SK-N-MC (cell line): ENCODE data around the gene SMIM14.
"Not testable (repeated sequence)": the region's sequence is repeated elsewhere in the genome, so short reads cannot be mapped to it uniquely, and the experiment has no call there.

Source experiments
- DNase-seq: peaks from one replicate; pipeline ENCODE4 v3.0.0-alpha.2; 2011; ENCODE audit warnings: low read depth, low spot score
- H3K27ac ChIP-seq: fragments of 200-600 bp; sonication (generic); 2 replicates; pipeline ENCODE4 v1.5.1; 2016; ENCODE audit warnings: mixed run types
- H3K36me3 ChIP-seq: fragments of 200-600 bp; sonication (generic); 2 replicates; pipeline ENCODE4 v1.6.1; 2017; ENCODE audit warnings: antibody characterized with exemption, low read length, mixed read lengths; ENCODE audit not compliant: insufficient read depth
- H3K4me3 ChIP-seq: fragments of 200-600 bp; sonication (generic); 2 replicates; pipeline ENCODE4 v1.5.1; 2016
- H3K9ac ChIP-seq: fragments of 200-600 bp; sonication (generic); 2 replicates; pipeline ENCODE4 v1.8.0; 2017; ENCODE audit warnings: mixed run types, mixed read lengths; ENCODE audit not compliant: insufficient read length
- H3K9me3 ChIP-seq: fragments of 200-600 bp; sonication (generic); 2 replicates; pipeline ENCODE4 v1.6.1; 2017; ENCODE audit warnings: low read depth, mild to moderate bottlenecking, antibody characterized with exemption, low read length, moderate library complexity, mixed read lengths
- EZH2 ChIP-seq: fragments of 200-600 bp; sonication (generic); IDR thresholded peaks from one replicate; pipeline ENCODE4 v1.6.1; 2017; ENCODE audit warnings: antibody characterized with exemption
- FOXP2 ChIP-seq: optimal IDR thresholded peaks from 2 replicates; pipeline ENCODE3; 2011; ENCODE audit warnings: mild to moderate bottlenecking, moderate library complexity; ENCODE audit not compliant: insufficient read depth; ENCODE audit errors: extremely low read length, control extremely low read depth
- POLR2AphosphoS5 ChIP-seq: IDR thresholded peaks from 2 replicates; pipeline ENCODE4 v1.6.1; 2012; ENCODE audit warnings: mild to moderate bottlenecking, low read depth, low read length, borderline replicate concordance

Gene SMIM14

DNA sequence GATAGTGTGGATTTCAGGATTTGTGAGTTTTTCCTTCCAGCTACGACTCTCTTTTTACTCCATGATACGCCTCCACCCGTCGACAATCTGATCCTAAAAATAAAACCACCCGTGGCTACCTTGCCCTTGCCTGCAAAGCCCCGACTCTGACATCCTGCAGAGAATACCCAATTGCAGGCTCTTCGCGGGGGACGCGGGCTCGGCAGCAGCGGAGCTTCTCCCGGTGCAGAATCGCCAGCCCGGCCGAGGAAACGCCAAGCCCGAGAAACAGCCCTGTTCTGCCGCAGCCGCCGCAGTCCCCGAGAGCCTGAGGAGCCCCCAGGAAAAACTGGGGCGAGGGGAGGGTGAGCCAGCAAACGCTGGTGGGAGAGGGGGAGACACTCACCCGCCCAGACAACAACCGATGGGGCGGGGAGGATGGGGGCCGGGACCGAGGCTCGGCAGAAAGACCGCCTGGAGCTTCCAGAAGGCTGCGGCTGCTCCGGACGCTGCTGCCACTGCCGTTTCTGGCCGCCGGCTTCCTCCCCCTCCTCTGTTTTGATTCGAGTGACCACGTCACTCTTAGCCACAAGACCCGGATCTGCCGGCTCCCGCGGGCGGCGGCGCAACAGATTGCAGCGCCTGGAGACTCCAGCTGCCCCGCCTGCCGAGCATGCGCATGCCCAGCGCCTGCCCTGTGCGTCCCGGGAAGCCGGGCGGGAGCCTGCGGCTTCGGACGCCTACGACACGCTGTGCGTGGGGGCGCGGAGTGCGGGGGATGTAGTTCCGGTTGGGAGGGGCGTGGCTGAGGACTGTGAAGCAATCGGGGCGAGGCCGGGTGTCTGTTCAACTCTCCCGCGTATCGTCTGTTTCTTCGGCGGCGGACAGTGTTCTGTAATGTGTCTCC lies at the start of gene SMIM14:
TSS of gene SMIM14 (minus strand) at position 512 of the 886 bp plus-strand sequence. CDS start 33,720 bp downstream, outside the sequence.
- H3K27ac ChIP-seq = peak within 1 kb of the TSS; percentile 87
- DNase-seq = peak; percentile 78

DNA sequence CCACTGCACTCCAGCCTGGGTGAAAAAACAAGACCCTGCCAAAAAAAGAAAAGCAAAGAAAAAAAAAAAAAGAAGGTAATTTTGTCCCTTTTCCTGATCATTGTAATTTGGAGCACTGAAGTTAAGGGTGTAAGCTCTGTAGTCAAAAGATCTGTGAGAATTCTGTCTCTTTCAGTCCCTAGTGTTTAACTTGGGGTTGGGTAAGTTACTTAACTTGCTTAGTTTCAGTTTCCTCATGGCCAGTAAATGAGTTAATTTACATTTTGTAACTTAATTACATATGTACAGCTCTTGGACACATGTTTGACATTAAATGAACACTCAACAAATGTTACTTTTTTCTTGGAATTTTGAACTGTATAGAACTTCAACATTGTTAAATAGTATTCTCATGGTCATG lies 48.3 kb upstream of the SMIM14 start:
- Histone ChIP-seq H3K9me3 (no peaks in the 10 kb centered on the region), H3K36me3 (no peaks in the 10 kb centered on the region), H3K4me3 (no peak overlapping the region), H3K27ac (no peak overlapping the region), H3K9ac (no peak overlapping the region)
- TF ChIP-seq POLR2AphosphoS5 = no peak
- TF ChIP-seq FOXP2 = no peak
- no peak for TF ChIP-seq EZH2
- DNase-seq = no peak

More for the DNA sequence above, at the start of gene SMIM14:
- Histone ChIP-seq H3K36me3 (no peaks in the 10 kb centered on the region), H3K9me3 (no peaks in the 10 kb centered on the region), H3K4me3 (peak within 1 kb of the TSS; percentile 91), H3K9ac (peak within 1 kb of the TSS; percentile 93)
- TF ChIP-seq FOXP2 (peak; percentile 96), POLR2AphosphoS5 (peak; percentile 92), EZH2 (no peak)

DNA sequence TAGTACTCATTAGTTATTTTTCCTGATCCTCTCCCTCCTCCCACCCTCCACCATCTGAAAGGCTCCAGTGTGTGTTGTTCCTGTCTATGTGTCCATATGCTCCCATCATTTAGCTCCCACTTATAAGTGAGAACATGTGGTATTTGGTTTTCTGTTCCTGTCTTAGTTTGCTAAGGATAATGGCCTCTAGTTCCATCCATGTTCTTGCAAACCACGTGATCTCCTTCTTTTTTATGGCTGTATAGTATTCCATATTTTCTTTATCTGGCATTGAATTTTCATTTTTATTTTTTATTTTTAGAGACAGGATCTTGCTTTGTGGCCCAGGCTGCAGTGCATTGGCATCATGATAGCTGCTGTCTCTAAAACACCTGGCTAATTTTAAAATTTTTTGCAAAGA lies 47.3 kb upstream of the SMIM14 start:
- Histone ChIP-seq H3K27ac (no peak overlapping the region), H3K9ac (no peak overlapping the region), H3K4me3 (no peak overlapping the region), H3K36me3 (no peaks in the 10 kb centered on the region), H3K9me3 (no peaks in the 10 kb centered on the region)
- TF ChIP-seq FOXP2 (no peak), POLR2AphosphoS5 (no peak), EZH2 (no peak)
- no peak for DNase-seq

DNA sequence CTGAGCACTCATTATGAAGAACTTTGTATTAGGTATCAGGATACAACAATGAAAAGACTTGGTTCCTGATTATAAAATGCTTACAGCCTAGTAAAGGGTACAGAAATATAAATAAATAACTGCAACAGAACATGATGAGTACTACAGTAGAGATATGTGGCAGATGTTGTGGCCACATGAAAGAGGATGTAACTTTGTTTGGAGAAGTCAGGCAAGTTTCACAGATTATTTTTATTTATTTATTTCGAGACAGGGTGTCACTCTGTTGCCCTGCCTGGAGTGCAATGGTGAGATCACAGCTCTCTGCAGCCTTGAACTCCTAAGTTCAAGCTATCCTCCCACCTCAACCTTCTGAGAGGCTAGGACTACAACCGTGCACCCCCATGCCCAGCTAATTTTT lies 43.5 kb upstream of the SMIM14 start:
- Histone ChIP-seq H3K36me3 (no peaks in the 10 kb centered on the region), H3K9me3 (no peaks in the 10 kb centered on the region), H3K9ac (no peak overlapping the region), H3K27ac (no peak overlapping the region), H3K4me3 (no peak overlapping the region)
- DNase-seq = no peak
- TF ChIP-seq FOXP2 = no peak
- no peak for TF ChIP-seq POLR2AphosphoS5
- TF ChIP-seq EZH2 = no peak

DNA sequence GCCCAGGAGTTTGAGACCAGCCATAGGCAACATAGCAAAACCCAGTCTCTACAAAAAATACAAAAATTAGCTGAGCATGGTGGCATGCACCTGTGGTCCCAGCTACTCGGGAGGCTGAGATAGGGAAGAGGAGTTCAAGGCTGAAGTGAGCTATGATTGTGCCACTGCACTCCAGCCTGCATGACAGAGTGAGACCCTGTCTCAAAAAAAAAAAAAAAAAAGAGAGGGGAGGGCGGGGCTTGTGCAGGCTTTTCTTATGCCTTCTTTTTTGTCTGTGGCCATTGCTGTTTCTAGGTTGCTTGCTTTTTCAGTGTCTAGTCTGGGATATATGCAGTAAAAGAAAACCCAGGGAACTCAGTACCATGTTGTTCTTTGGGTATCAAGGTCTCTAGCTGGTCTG lies 42.3 kb upstream of the SMIM14 start:
- not testable (repeated sequence) for H3K36me3 ChIP-seq, H3K27ac ChIP-seq, H3K4me3 ChIP-seq, DNase-seq, H3K9me3 ChIP-seq, H3K9ac ChIP-seq

DNA sequence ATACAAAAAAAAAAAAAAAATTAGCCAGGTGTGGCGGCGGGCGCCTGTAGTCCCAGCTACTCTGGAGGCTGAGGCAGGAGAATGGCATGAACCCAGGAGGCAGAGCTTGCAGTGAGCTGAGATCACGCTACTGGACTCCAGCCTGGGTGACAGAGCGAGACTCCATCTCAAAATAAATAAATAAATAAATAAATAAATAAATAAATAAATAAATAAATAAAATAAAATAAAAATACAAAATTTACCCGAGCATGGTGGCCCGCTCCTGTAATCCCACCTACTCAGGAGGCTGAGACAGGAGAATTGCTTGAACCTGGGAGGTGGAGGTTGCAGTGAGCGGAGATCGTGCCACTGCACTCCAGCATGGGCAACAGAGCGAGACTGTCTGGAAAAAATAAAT lies 37.0 kb upstream of the SMIM14 start:
- H3K36me3 ChIP-seq, H3K27ac ChIP-seq, H3K4me3 ChIP-seq, H3K9ac ChIP-seq, H3K9me3 ChIP-seq, DNase-seq: not testable (repeated sequence)

DNA sequence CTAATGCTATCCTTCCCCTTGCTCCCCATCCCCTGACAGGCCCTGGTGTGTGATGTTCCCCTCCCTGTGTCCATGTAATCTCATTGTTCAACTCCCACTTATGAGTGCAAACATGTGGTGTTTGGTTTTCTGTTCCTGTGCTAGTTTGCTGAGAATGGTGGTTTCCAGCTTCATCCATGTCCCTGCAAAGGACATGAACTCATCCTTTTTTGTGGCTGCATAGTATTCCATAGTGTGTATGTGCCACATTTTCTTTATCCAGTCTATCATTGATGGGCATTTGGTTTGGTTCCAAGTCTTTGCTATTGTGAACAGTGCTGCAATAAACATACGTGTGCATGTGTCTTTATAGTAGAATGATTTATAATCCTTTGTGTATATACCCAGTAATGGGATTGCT lies 31.6 kb upstream of the SMIM14 start:
- H3K9me3 ChIP-seq = not testable (repeated sequence)

DNA sequence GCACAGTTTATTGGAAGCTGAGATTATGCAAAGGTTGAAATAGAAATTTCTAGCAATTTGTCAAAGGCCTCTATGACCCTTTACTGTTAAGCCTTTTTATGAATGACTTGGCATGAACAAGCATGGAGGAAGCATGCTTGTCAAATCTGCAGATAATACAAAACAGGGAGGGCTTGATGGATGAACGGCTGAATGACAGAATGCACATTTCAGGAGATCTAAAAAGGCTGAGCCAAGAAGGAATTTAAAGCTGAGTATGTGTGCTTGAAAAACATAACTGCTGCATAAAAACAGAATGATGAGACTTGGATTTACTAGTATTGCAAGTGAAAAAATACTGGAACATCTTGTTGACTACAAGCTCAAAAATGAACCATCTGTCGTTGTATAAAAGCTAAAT lies 30.2 kb upstream of the SMIM14 start:
- TF ChIP-seq EZH2 = no peak
- H3K4me3 ChIP-seq = no peak overlapping the region
- DNase-seq = no peak
- H3K9me3 ChIP-seq = no peaks in the 10 kb centered on the region
- no peaks in the 10 kb centered on the region for H3K36me3 ChIP-seq
- no peak overlapping the region for H3K27ac ChIP-seq
- H3K9ac ChIP-seq = no peak overlapping the region

More for the DNA sequence above, 31.6 kb upstream of the SMIM14 start:
- DNase-seq, H3K9ac ChIP-seq, H3K36me3 ChIP-seq, H3K4me3 ChIP-seq, H3K27ac ChIP-seq: not testable (repeated sequence)

DNA sequence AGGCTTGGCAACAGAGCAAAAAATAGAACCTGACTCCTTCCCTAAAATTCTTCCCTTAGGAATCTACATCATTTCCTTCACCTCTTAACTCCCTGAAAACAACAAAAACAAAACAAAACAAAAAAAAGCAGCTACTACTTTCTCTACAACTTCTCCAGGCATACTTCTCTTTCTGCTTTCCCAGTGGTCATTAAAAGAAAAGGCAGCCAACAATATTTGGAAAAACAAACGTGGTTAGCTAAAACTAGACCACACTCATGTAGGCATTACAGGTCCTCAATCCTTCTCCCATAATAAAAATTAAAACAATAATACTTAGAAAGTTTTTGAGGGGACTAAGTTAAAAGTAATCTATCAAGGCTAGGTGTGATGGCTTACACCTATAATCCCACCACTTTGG lies 29.0 kb upstream of the SMIM14 start:
- DNase-seq = no peak
- Histone ChIP-seq H3K4me3 (no peak overlapping the region), H3K9me3 (no peaks in the 10 kb centered on the region), H3K36me3 (no peaks in the 10 kb centered on the region), H3K27ac (no peak overlapping the region), H3K9ac (no peak overlapping the region)
- no peak for TF ChIP-seq POLR2AphosphoS5
- no peak for TF ChIP-seq EZH2
- no peak for TF ChIP-seq FOXP2
